ENCODE results near the gene MAPK7.

- TF ChIP-seq CTCF (IDR thresholded peaks at IDR 0.05) = no peak
- no peak for TF ChIP-seq POLR2A (IDR thresholded peaks at IDR 0.05)
These were observed 20.5 kb upstream of the MAPK7 start for GRCh38 chr17:19357761-19358160.
